Lower leg skin (tissue), 3 donors: ENCODE data around the gene UPK2.

ENCODE experiments used
- POLR2A ChIP-seq, 2 donors: fragments of 450-650 bp; IDR thresholded peaks; one replicate each; pipeline ENCODE4 v1.6.1; 2016 to 2017; ENCODE audit warnings: antibody characterized with exemption in 2 of 2, mild to moderate bottlenecking in 1 of 2, moderate library complexity in 1 of 2
- TF ChIP-seq, protein P1 (sequence below), 3 donors: fragments of 450-650 bp; IDR thresholded peaks; one replicate each; pipeline ENCODE4 v1.5.1; 2016; ENCODE audit warnings: antibody characterized with exemption in 3 of 3, mild to moderate bottlenecking in 3 of 3, moderate library complexity in 2 of 3

DNA sequence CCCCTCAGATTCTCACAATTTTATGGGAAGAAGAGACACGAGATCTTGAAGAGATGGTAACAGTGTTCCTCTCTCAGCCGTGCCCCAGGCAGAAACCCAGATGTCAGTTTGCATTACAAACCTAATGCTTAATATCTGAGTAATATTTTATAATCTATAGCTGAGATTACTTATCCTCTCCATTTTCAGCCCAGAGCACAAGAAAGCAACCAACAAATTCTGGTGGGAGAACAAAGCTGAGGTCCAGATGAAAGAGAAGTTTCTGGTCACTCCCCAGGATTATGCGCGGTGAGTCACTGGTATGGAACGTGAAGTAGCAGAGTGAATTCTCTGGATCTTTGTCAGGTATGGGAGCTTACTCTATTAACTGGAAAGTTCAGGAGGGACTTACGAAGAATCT, 42.7 kb downstream of the UPK2 start:
- TF ChIP-seq, protein P1, sequence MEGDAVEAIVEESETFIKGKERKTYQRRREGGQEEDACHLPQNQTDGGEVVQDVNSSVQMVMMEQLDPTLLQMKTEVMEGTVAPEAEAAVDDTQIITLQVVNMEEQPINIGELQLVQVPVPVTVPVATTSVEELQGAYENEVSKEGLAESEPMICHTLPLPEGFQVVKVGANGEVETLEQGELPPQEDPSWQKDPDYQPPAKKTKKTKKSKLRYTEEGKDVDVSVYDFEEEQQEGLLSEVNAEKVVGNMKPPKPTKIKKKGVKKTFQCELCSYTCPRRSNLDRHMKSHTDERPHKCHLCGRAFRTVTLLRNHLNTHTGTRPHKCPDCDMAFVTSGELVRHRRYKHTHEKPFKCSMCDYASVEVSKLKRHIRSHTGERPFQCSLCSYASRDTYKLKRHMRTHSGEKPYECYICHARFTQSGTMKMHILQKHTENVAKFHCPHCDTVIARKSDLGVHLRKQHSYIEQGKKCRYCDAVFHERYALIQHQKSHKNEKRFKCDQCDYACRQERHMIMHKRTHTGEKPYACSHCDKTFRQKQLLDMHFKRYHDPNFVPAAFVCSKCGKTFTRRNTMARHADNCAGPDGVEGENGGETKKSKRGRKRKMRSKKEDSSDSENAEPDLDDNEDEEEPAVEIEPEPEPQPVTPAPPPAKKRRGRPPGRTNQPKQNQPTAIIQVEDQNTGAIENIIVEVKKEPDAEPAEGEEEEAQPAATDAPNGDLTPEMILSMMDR (IDR thresholded peaks at IDR 0.05): no peak
- TF ChIP-seq POLR2A (IDR thresholded peaks at IDR 0.05): no peak
